Caco-2 (cell line): Measurements from ENCODE around the gene PRAMEF18. TPM values are rescaled to one million over a fixed set of nuclear protein-coding genes. Genes with fewer than 3 reads are reported as not detected.
A peak's percentile ranks its signal among the peaks of the same experiment; 100 is the strongest.
"Not testable (repeated sequence)": the region's sequence is repeated elsewhere in the genome, so short reads cannot be mapped to it uniquely, and the experiment has no call there.

Experiments
- BruUV-seq: library from RNA; stranded (reverse); fragments of 400-500 nt; replicated peaks from 2 replicates; lab custom pipeline; 2021; lab: Mats Ljungman, UMichigan
- CTCF ChIA-PET: fragments of 300-600 bp; sonication (Branson Sonifier 250); formaldehyde crosslinking; loops from one replicate; lab custom pipeline; 2022; ENCODE audit warnings: antibody characterized with exemption; lab: Charles Lee
- POLR2A ChIA-PET: fragments of 300-600 bp; sonication (Branson Sonifier 250); formaldehyde crosslinking; loops from one replicate; lab custom pipeline; 2022; ENCODE audit warnings: antibody characterized with exemption; lab: Charles Lee
- DNase-seq, 2 experiments: peaks; one replicate each; pipeline versions ENCODE4 v3.0.0 to v3.0.0-alpha.2; 2020 to 2022
- H3K27me3 ChIP-seq: replicated peaks from 2 replicates; pipeline ENCODE4 v1.6.0; 2011; ENCODE audit warnings: low read length; ENCODE audit not compliant: control insufficient read depth, insufficient read depth
- H3K36me3 ChIP-seq: 2 replicates; pipeline ENCODE4 v1.5.1; 2011; ENCODE audit warnings: low read length; ENCODE audit not compliant: control insufficient read depth, insufficient read depth
- H3K4me1 ChIP-seq: fragments of 250-450 bp; sonication (Bioruptor Pico); 2 replicates; pipeline ENCODE4 v1.5.1; 2020; ENCODE audit warnings: mild to moderate bottlenecking
- H3K4me3 ChIP-seq: 2 replicates; pipeline ENCODE4 v1.5.1; 2011; ENCODE audit warnings: low read depth, mild to moderate bottlenecking, control low read depth, low read length
- H3K9me3 ChIP-seq: fragments of 250-450 bp; sonication (Bioruptor Pico); 2 replicates; pipeline ENCODE4 v1.5.1; 2020; ENCODE audit warnings: mild to moderate bottlenecking, moderate library complexity
- H3K27ac Mint-ChIP-seq: one replicate; pipeline ENCODE4 v1.8.0; 2022; ENCODE audit warnings: mixed read lengths; ENCODE audit not compliant: unreplicated experiment
- H3K27me3 Mint-ChIP-seq: one replicate; pipeline ENCODE4 v1.8.0; 2022; ENCODE audit warnings: mixed read lengths; ENCODE audit not compliant: insufficient read depth, unreplicated experiment
- H3K36me3 Mint-ChIP-seq: one replicate; pipeline ENCODE4 v1.8.0; 2022; ENCODE audit warnings: mild to moderate bottlenecking, mixed read lengths; ENCODE audit not compliant: insufficient read depth, unreplicated experiment
- H3K4me1 Mint-ChIP-seq: one replicate; pipeline ENCODE4 v1.8.0; 2022; ENCODE audit warnings: low read depth, mixed read lengths; ENCODE audit not compliant: unreplicated experiment
- H3K4me3 Mint-ChIP-seq: one replicate; pipeline ENCODE4 v1.8.0; 2022; ENCODE audit warnings: mild to moderate bottlenecking, moderate library complexity, mixed read lengths; ENCODE audit not compliant: unreplicated experiment
- H3K9me3 Mint-ChIP-seq: one replicate; pipeline ENCODE4 v1.8.0; 2022; ENCODE audit warnings: mixed read lengths; ENCODE audit not compliant: unreplicated experiment
- CTCF ChIP-seq, 2 experiments: fragments of 200-600 bp in 1 of 2; IDR thresholded peaks; 1 replicate in 1 of 2; 2 replicates in 1 of 2; pipeline versions ENCODE4 v1.5.1 to v1.8.0; 2011 to 2022; ENCODE audit warnings: antibody characterized with exemption in 1 of 2, control low read depth in 1 of 2, inconsistent platforms in 1 of 2, low read depth in 1 of 2, low read length in 1 of 2, mild to moderate bottlenecking in 1 of 2, moderate library complexity in 1 of 2; ENCODE audit not compliant: insufficient read depth in 1 of 2, severe bottlenecking in 1 of 2, unreplicated experiment in 1 of 2
- intact Hi-C: fragments of 100-400 bp; cut with micrococcal nuclease; formaldehyde crosslinking; loops from one replicate; pipeline ENCODE4 v1.10.0; 2022; ENCODE audit not compliant: unreplicated experiment
- total RNA-seq: library from RNA; stranded (reverse); gene quantifications from 2 replicates; pipeline ENCODE4 v1.2.3, GENCODE V29; 2022

Gene PRAMEF18
- total RNA-seq, 1 experiment from 2014 or later: not detected

- H3K4me3 ChIP-seq, CTCF ChIA-PET, H3K4me1 ChIP-seq, intact Hi-C loops, H3K36me3 Mint-ChIP-seq, H3K9me3 Mint-ChIP-seq, H3K27ac Mint-ChIP-seq, H3K27me3 ChIP-seq, H3K9me3 ChIP-seq, H3K4me3 Mint-ChIP-seq, H3K4me1 Mint-ChIP-seq, H3K36me3 ChIP-seq, POLR2A ChIA-PET, DNase-seq, H3K27me3 Mint-ChIP-seq, BruUV-seq: not testable (repeated sequence)
Observed at GRCh38 chr1:13230096-13230495, 4.1 kb upstream of the PRAMEF18 start.

- no peak overlapping the region for H3K4me3 Mint-ChIP-seq
- H3K4me3 ChIP-seq: no peak overlapping the region
- ChIA-PET POLR2A (no interaction called here), CTCF (no interaction called here)
- no peaks in the 10 kb centered on the region for H3K9me3 ChIP-seq
- no peaks in the 10 kb centered on the region for H3K4me1 Mint-ChIP-seq
- H3K27me3 Mint-ChIP-seq: peaks cover 3% of the 10 kb centered on the region
- intact Hi-C loops: no loop called here
- no peaks in the 10 kb centered on the region for H3K9me3 Mint-ChIP-seq
- H3K36me3 Mint-ChIP-seq: no peaks in the 10 kb centered on the region
- DNase-seq: peak in 1 of 2 experiments; percentile 28
- TF ChIP-seq CTCF (IDR thresholded peaks at IDR 0.05; ENCODE audit: insufficient read depth in 1 of 2, low read depth in 1 of 2, low read length in 1 of 2, severe bottlenecking in 1 of 2, unreplicated experiment in 1 of 2): peak; percentile 18 to 27
- no TSS peak for BruUV-seq
- no peaks in the 10 kb centered on the region for H3K27me3 ChIP-seq
- H3K4me1 ChIP-seq: no peaks in the 10 kb centered on the region
- H3K27ac Mint-ChIP-seq: no peak overlapping the region
- no peaks in the 10 kb centered on the region for H3K36me3 ChIP-seq
Observed at GRCh38 chr1:13228343-13228781, 2.4 kb upstream of the PRAMEF18 start.

- H3K36me3 ChIP-seq, BruUV-seq, intact Hi-C loops, POLR2A ChIA-PET, H3K4me3 Mint-ChIP-seq, DNase-seq, H3K4me1 ChIP-seq, CTCF ChIA-PET, H3K27me3 Mint-ChIP-seq, H3K36me3 Mint-ChIP-seq, H3K4me1 Mint-ChIP-seq, H3K4me3 ChIP-seq, H3K27me3 ChIP-seq, H3K9me3 ChIP-seq, H3K27ac Mint-ChIP-seq, H3K9me3 Mint-ChIP-seq: not testable (repeated sequence)
Observed at GRCh38 chr1:13227271-13228055, 1.5 kb upstream of the PRAMEF18 start.

- H3K36me3 ChIP-seq: no peaks in the 10 kb centered on the region
- DNase-seq: no peak
- H3K4me3 ChIP-seq: no peak overlapping the region
- no peaks in the 10 kb centered on the region for H3K27me3 ChIP-seq
- H3K4me1 Mint-ChIP-seq: no peaks in the 10 kb centered on the region
- no peaks in the 10 kb centered on the region for H3K36me3 Mint-ChIP-seq
- intact Hi-C loops: no loop called here
- POLR2A ChIA-PET: no interaction called here
- TF ChIP-seq CTCF (IDR thresholded peaks at IDR 0.05; ENCODE audit: insufficient read depth in 1 of 2, low read depth in 1 of 2, low read length in 1 of 2, severe bottlenecking in 1 of 2, unreplicated experiment in 1 of 2): no peak
- no TSS peak for BruUV-seq
- no peak overlapping the region for H3K4me3 Mint-ChIP-seq
- no peaks in the 10 kb centered on the region for H3K9me3 Mint-ChIP-seq
- CTCF ChIA-PET: interaction anchor here (0.6 kb wide), 1 partner anchor 202 kb away, joined by 3 read pairs; no protein-coding TSS in a partner anchor
- no peaks in the 10 kb centered on the region for H3K4me1 ChIP-seq
- H3K27me3 Mint-ChIP-seq: peaks cover 3% of the 10 kb centered on the region
- H3K27ac Mint-ChIP-seq: no peak overlapping the region
- H3K9me3 ChIP-seq: no peaks in the 10 kb centered on the region
Observed at GRCh38 chr1:13224480-13225060, 1.4 kb downstream of the PRAMEF18 start.

- DNase-seq, H3K4me3 ChIP-seq, H3K4me1 ChIP-seq, H3K27me3 ChIP-seq, H3K9me3 Mint-ChIP-seq, POLR2A ChIA-PET, H3K4me3 Mint-ChIP-seq, H3K36me3 Mint-ChIP-seq, H3K9me3 ChIP-seq, H3K36me3 ChIP-seq, intact Hi-C loops, H3K4me1 Mint-ChIP-seq, H3K27me3 Mint-ChIP-seq, CTCF ChIA-PET, BruUV-seq, H3K27ac Mint-ChIP-seq: not testable (repeated sequence)
Observed at GRCh38 chr1:13222788-13223187, 3.2 kb downstream of the PRAMEF18 start.
